Daoy (cell line): ENCODE results near the gene BPIFA2. TPM values are rescaled to one million over a fixed set of nuclear protein-coding genes. Genes with fewer than 3 reads are reported as not detected.
"Not testable (repeated sequence)": the region's sequence is repeated elsewhere in the genome, so short reads cannot be mapped to it uniquely, and the experiment has no call there.

Experiments used
- DNase-seq: peaks from one replicate; pipeline ENCODE4 v3.0.0-alpha.2; 2015; ENCODE audit warnings: low read depth
- total RNA-seq: library from RNA; depleted of rRNA; stranded (reverse); fragments of >200 nt; shearing (Covaris generic); gene quantifications from 2 replicates; pipeline ENCODE4 v1.2.3, GENCODE V29; 2014; rRNA removed

The BPIFA2 gene
- total RNA-seq, result not detected in 2 replicates

- no peak for DNase-seq
Measured at GRCh38 chr20:33167859-33168258, at the start of gene BPIFA2. Gene BPIFA2 (plus strand): TSS chr20:33168159. CDS start chr20:33169146, 987 bp downstream.

GRCh38 chr20:33119725-33120720 is 47.9 kb upstream of the BPIFA2 start:
- no peak for DNase-seq

GRCh38 chr20:33120934-33121333 is 47.0 kb upstream of the BPIFA2 start:
- no peak for DNase-seq

GRCh38 chr20:33122297-33122696 is 45.7 kb upstream of the BPIFA2 start:
- DNase-seq, result not testable (repeated sequence)

GRCh38 chr20:33124261-33124660 is 43.7 kb upstream of the BPIFA2 start:
- DNase-seq, result no peak

- no peak for DNase-seq
Measured at GRCh38 chr20:33124994-33125393, 43.0 kb upstream of the BPIFA2 start.

GRCh38 chr20:33125983-33126382 is 42.0 kb upstream of the BPIFA2 start:
- DNase-seq, result no peak

- DNase-seq, result no peak
Measured at GRCh38 chr20:33127422-33128097, 40.4 kb upstream of the BPIFA2 start.

- peak; percentile 68 for DNase-seq
Measured at GRCh38 chr20:33130568-33131061, 37.3 kb upstream of the BPIFA2 start.

- no peak for DNase-seq
Measured at GRCh38 chr20:33131949-33132473, 35.9 kb upstream of the BPIFA2 start.

- DNase-seq, result no peak
Measured at GRCh38 chr20:33132513-33133372, 35.2 kb upstream of the BPIFA2 start.

GRCh38 chr20:33133373-33133941 is 34.5 kb upstream of the BPIFA2 start:
- DNase-seq, result no peak

GRCh38 chr20:33137195-33137594 is 30.8 kb upstream of the BPIFA2 start:
- no peak for DNase-seq

- DNase-seq, result no peak
Measured at GRCh38 chr20:33139467-33139866, 28.5 kb upstream of the BPIFA2 start.

GRCh38 chr20:33145521-33145920 is 22.4 kb upstream of the BPIFA2 start:
- no peak for DNase-seq

GRCh38 chr20:33147299-33147698 is 20.7 kb upstream of the BPIFA2 start:
- no peak for DNase-seq

- DNase-seq, result no peak
Measured at GRCh38 chr20:33148040-33148439, 19.9 kb upstream of the BPIFA2 start.

GRCh38 chr20:33154252-33154651 is 13.7 kb upstream of the BPIFA2 start:
- no peak for DNase-seq

- no peak for DNase-seq
Measured at GRCh38 chr20:33158637-33159385, 9.1 kb upstream of the BPIFA2 start.

- DNase-seq, result no peak
Measured at GRCh38 chr20:33159713-33160112, 8.2 kb upstream of the BPIFA2 start.
